ENCODE results near the gene SLC33A1. TPM values are rescaled to one million over a fixed set of nuclear protein-coding genes. Genes with fewer than 3 reads are reported as not detected.

Gene SLC33A1
- total RNA-seq (2013), result 30.2 TPM
- 10 to 100 TPM in 2 of 3 donors, 1 to 10 TPM in 1; 9.7 to 19.1 (median 15.0) TPM for polyA plus RNA-seq
- 17.7 and 27.0 TPM in 2 replicates for polyA minus RNA-seq
- total RNA-seq, result 3.6 to 19.2 (median 9.8) reads per million in 11 experiments

DNA sequence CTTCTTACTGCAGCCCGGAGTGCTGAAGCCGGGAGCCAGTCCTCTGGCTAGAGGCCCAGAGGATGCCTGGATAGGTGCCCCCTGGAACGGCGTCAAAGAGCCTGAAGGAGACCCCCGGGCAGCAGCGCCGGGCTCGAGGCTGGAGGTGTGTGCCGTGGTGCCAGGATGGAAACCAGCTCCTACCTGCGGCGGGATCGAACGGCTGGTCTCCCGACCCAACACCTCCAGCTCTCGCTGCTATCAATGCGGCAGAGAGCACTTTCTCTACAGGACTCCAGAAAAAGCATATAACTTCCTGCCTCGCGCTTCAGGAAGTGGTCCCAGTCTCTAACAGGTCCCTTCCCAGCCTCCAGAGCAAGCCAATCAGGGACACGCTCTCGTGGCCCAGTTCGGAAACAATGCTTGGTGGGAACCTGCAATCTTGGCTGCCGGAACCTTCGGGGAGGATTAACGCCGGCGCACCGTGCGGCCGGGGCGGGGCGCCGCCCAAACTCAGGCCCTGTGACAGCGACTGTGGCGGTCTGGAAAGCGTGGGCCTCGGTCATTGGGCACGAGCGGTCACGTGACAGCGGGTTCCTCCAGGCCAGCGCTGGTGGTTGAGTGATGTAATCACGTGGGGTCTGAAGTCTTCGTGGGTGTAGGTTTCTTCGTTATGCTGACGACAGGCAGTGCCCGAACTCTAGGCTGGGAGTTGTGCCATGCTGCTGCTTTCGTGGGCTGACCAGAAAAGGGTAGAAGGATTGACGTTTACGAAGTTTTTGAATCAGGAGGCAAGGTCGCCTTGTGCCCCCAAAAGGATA is at the start of gene SLC33A1:
Gene SLC33A1, minus strand, starts transcription at position 287 of the 800 bp plus-strand sequence. CDS start 430 bp downstream, outside the sequence.
- peaks cover 45% of the 10 kb centered on the region for H3K79me2 ChIP-seq (ENCODE audit: insufficient read depth, low read length)
- intact Hi-C loops (cut with micrococcal nuclease), result loop anchor here in 1 of 2 donors (2.0 kb wide), 1 partner anchor 16 kb away; the partner anchor contains the start of gene GMPS
- WGBS (ENCODE audit: insufficient coverage), result 0% methylated on average over 49 of the region's 50 CpGs

DNA sequence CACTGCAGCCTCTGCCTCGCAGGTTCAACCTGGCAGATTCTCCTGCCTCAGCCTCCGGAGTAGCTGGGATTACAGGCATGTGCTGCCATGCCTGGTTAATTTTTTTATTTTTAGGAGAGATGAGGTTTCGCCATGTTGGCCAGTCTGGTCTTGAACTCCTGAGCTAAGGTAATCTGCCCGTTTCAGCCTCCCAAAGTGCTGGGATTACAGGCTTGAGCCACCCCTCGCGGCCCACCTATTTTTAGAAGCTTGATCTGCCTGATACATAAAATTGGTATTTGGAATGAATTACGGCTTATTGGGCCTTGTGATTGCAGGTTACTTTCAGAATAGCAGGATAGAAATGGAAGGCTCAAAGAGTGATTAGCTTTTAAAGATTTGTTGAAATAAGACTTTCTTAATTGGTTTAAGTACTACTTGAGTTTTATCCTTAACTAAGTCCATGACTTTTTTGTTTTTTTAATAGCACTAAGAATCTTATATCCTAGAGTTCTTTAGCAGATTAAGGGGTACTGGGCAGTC is 41.2 kb upstream of the SLC33A1 start:
- Histone ChIP-seq H3K36me3 (replicated peaks in 1 of 2; ENCODE audit: control insufficient read depth in 1 of 2, insufficient read depth in 2 of 2, low read length in 2 of 2) (peaks cover 37 to 77% of the 10 kb centered on the region in 2 donors), H3K79me2 (ENCODE audit: insufficient read depth, low read length) (peaks cover 57% of the 10 kb centered on the region), H3K27ac (ENCODE audit: low read depth in 1 of 2, low read length in 2 of 2) (no peak overlapping the region), H3K9me3 (replicated peaks in 1 of 2; ENCODE audit: control insufficient read depth in 1 of 2, insufficient read depth in 1 of 2, low read length in 2 of 2) (no peaks in the 10 kb centered on the region), H3K4me1 (ENCODE audit: control insufficient read depth in 1 of 2, insufficient read depth in 2 of 2, low read length in 2 of 2) (no peaks in the 10 kb centered on the region), H3K4me3 (replicated peaks in 1 of 3; ENCODE audit: low read depth in 2 of 3, low read length in 3 of 3) (no peak overlapping the region), H2AFZ (ENCODE audit: insufficient read depth, low read depth, low read length, poor library complexity, severe bottlenecking) (no peak overlapping the region), H4K20me1 (ENCODE audit: insufficient read depth, low read length) (peaks cover 6% of the 10 kb centered on the region), H3K9ac (ENCODE audit: insufficient read depth, low read length, poor library complexity, severe bottlenecking) (no peak overlapping the region), H3K4me2 (replicated peaks; ENCODE audit: extremely low read depth, low read length, poor library complexity, severe bottlenecking) (no peak overlapping the region), H3K27me3 (ENCODE audit: control insufficient read depth in 2 of 2, insufficient read depth in 2 of 2, low read length in 2 of 2) (no peaks in the 10 kb centered on the region)
- Mint-ChIP-seq H3K27me3 (ENCODE audit: low read depth in 3 of 3) (peaks cover 0 to 1% (median 0%) of the 10 kb centered on the region in 3 donors), H3K27ac (peak overlapping the region in 1 of 7 donors; percentile 53), H3K36me3 (peaks cover 44 to 67% of the 10 kb centered on the region in 2 donors), H3K4me3 (no peak overlapping the region), H3K9me3 (no peaks in the 10 kb centered on the region), H3K4me1 (peaks cover 4% of the 10 kb centered on the region)
- TF ChIP-seq, protein P1, sequence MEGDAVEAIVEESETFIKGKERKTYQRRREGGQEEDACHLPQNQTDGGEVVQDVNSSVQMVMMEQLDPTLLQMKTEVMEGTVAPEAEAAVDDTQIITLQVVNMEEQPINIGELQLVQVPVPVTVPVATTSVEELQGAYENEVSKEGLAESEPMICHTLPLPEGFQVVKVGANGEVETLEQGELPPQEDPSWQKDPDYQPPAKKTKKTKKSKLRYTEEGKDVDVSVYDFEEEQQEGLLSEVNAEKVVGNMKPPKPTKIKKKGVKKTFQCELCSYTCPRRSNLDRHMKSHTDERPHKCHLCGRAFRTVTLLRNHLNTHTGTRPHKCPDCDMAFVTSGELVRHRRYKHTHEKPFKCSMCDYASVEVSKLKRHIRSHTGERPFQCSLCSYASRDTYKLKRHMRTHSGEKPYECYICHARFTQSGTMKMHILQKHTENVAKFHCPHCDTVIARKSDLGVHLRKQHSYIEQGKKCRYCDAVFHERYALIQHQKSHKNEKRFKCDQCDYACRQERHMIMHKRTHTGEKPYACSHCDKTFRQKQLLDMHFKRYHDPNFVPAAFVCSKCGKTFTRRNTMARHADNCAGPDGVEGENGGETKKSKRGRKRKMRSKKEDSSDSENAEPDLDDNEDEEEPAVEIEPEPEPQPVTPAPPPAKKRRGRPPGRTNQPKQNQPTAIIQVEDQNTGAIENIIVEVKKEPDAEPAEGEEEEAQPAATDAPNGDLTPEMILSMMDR (IDR thresholded peaks at IDR 0.05), result no peak
- 100% methylated on average over 2 of the region's 7 CpGs for WGBS (ENCODE audit: insufficient coverage)
- no peak for DNase-seq
- intact Hi-C loops (cut with micrococcal nuclease), result no loop called here

More for the DNA sequence above, at the start of gene SLC33A1:
- Histone ChIP-seq H3K4me2 (replicated peaks; ENCODE audit: extremely low read depth, low read length, poor library complexity, severe bottlenecking) (peak within 1 kb of the TSS; percentile 94), H3K9me3 (replicated peaks in 1 of 2; ENCODE audit: control insufficient read depth in 1 of 2, insufficient read depth in 1 of 2, low read length in 2 of 2) (no peaks in the 10 kb centered on the region), H3K4me1 (ENCODE audit: control insufficient read depth in 1 of 2, insufficient read depth in 2 of 2, low read length in 2 of 2) (peaks cover 37 to 42% of the 10 kb centered on the region in 2 donors), H4K20me1 (ENCODE audit: insufficient read depth, low read length) (peaks cover 25% of the 10 kb centered on the region), H3K9ac (ENCODE audit: insufficient read depth, low read length, poor library complexity, severe bottlenecking) (peak within 1 kb of the TSS; percentile 94), H2AFZ (ENCODE audit: insufficient read depth, low read depth, low read length, poor library complexity, severe bottlenecking) (peak within 1 kb of the TSS; percentile 82), H3K27ac (ENCODE audit: low read depth in 1 of 2, low read length in 2 of 2) (peak within 1 kb of the TSS; percentile 97 to 98), H3K36me3 (replicated peaks in 1 of 2; ENCODE audit: control insufficient read depth in 1 of 2, insufficient read depth in 2 of 2, low read length in 2 of 2) (no peaks in the 10 kb centered on the region), H3K27me3 (ENCODE audit: control insufficient read depth in 2 of 2, insufficient read depth in 2 of 2, low read length in 2 of 2) (no peaks in the 10 kb centered on the region), H3K4me3 (replicated peaks in 1 of 3; ENCODE audit: low read depth in 2 of 3, low read length in 3 of 3) (peak within 1 kb of the TSS; percentile 66 to 94 (median 66))
- Mint-ChIP-seq H3K27ac (peak within 1 kb of the TSS; percentile 99 to 100 (median 100)), H3K9me3 (peaks cover 0 to 4% (median 0%) of the 10 kb centered on the region in 7 donors), H3K27me3 (ENCODE audit: low read depth in 3 of 3) (peaks cover 0 to 2% (median 1%) of the 10 kb centered on the region in 3 donors), H3K4me3 (peak within 1 kb of the TSS; percentile 98 to 99), H3K4me1 (peaks cover 41% of the 10 kb centered on the region), H3K36me3 (peaks cover under 1 to 12% of the 10 kb centered on the region in 2 donors)
- TF ChIP-seq, protein P1 (IDR thresholded peaks at IDR 0.05), result no peak
- peak; percentile 100 for DNase-seq
